ENCODE data around the gene CTSE.

GRCh38 chr1:206070627-206071304, 47.1 kb upstream of the CTSE start:
- TF ChIP-seq IRF2 (CRISPR knock-in tag; IDR thresholded peaks at IDR 0.05): no peak
- TF ChIP-seq MYC (IDR thresholded peaks at IDR 0.05; ENCODE audit: low read depth, low read length): no peak
- TF ChIP-seq MYC (CRISPR knock-in tag; IDR thresholded peaks at IDR 0.05; ENCODE audit: borderline replicate concordance, low read depth): no peak
- TF ChIP-seq CTCF (IDR thresholded peaks at IDR 0.05 in 2 of 3, conservative IDR thresholded peaks at IDR 0.05 in 1 of 3; ENCODE audit: insufficient read depth in 2 of 3, low read depth in 1 of 3, low read length in 3 of 3): no peak
- TF ChIP-seq TBL1XR1 (IDR thresholded peaks at IDR 0.05; ENCODE audit: low read length in 2 of 2): no peak
- no peak for TF ChIP-seq BHLHE40 (IDR thresholded peaks at IDR 0.05; ENCODE audit: low read length)
- TF ChIP-seq CTBP1 (IDR thresholded peaks at IDR 0.05; ENCODE audit: borderline replicate concordance): no peak
- no peak for TF ChIP-seq ARID2 (IDR thresholded peaks at IDR 0.05)
- TF ChIP-seq SREBF2 (CRISPR knock-in tag; IDR thresholded peaks at IDR 0.05): no peak
- no peak for TF ChIP-seq FOSL1 (tag; conservative IDR thresholded peaks at IDR 0.05)
- TF ChIP-seq MAX (CRISPR knock-in tag; IDR thresholded peaks at IDR 0.05): no peak
- TF ChIP-seq PATZ1 (CRISPR knock-in tag; IDR thresholded peaks at IDR 0.05; ENCODE audit: borderline replicate concordance): no peak
- TF ChIP-seq REST (IDR thresholded peaks at IDR 0.05; ENCODE audit: borderline replicate concordance): no peak
- TF ChIP-seq REST (CRISPR knock-in tag; IDR thresholded peaks at IDR 0.05; ENCODE audit: low read depth): no peak
- TF ChIP-seq ZBTB33 (CRISPR knock-in tag; IDR thresholded peaks at IDR 0.05): no peak
- no peak for TF ChIP-seq CEBPB (tag; IDR thresholded peaks at IDR 0.05)
